NCI-H2227 (cell line): ENCODE measurements around the gene UBL7.
A peak's percentile ranks its signal among the peaks of the same experiment; 100 is the strongest.

Source experiments
- DNase-seq: peaks from one replicate; lab custom pipeline; 2025; ENCODE audit not compliant: unreplicated experiment; lab: John Stamatoyannopoulos, UW

Gene UBL7

GRCh38 chr15:74442063-74442462 lies 18.9 kb downstream of the UBL7 start:
- no peak for DNase-seq

GRCh38 chr15:74441248-74441941 lies 19.6 kb downstream of the UBL7 start:
- DNase-seq = no peak

- DNase-seq = peak; percentile 71
Observed at GRCh38 chr15:74438721-74439316, 22.1 kb downstream of the UBL7 start.

GRCh38 chr15:74438206-74438605 lies 22.8 kb downstream of the UBL7 start:
- DNase-seq = no peak

- peak; percentile 1 for DNase-seq
Observed at GRCh38 chr15:74434263-74435136, 26.5 kb downstream of the UBL7 start.

- DNase-seq = peak; percentile 82
Observed at GRCh38 chr15:74433592-74434262, 27.2 kb downstream of the UBL7 start, which contains the start of gene SEMA7A. TSS of gene SEMA7A (minus strand) at chr15:74433958. CDS start at chr15:74433918, 40 bp downstream.

- DNase-seq = peak; percentile 55
Observed at GRCh38 chr15:74432968-74433591, 27.9 kb downstream of the UBL7 start.

- no peak for DNase-seq
Observed at GRCh38 chr15:74432271-74432967, 28.5 kb downstream of the UBL7 start.

GRCh38 chr15:74431645-74432044 lies 29.3 kb downstream of the UBL7 start:
- no peak for DNase-seq

- no peak for DNase-seq
Observed at GRCh38 chr15:74431116-74431515, 29.8 kb downstream of the UBL7 start.

GRCh38 chr15:74430510-74430951 lies 30.4 kb downstream of the UBL7 start:
- DNase-seq = no peak

GRCh38 chr15:74429781-74430400 lies 31.1 kb downstream of the UBL7 start:
- no peak for DNase-seq

- no peak for DNase-seq
Observed at GRCh38 chr15:74428970-74429780, 31.8 kb downstream of the UBL7 start.

- no peak for DNase-seq
Observed at GRCh38 chr15:74428442-74428787, 32.5 kb downstream of the UBL7 start.

GRCh38 chr15:74427607-74428441 lies 33.1 kb downstream of the UBL7 start:
- no peak for DNase-seq

GRCh38 chr15:74426404-74427281 lies 34.3 kb downstream of the UBL7 start:
- no peak for DNase-seq

- no peak for DNase-seq
Observed at GRCh38 chr15:74425630-74426029, 35.3 kb downstream of the UBL7 start.
